PFSK-1 (cell line): Measurements from ENCODE around the gene USP50.

Experiments
- FOXP2 ChIP-seq: optimal IDR thresholded peaks from 2 replicates; pipeline ENCODE3; 2011; ENCODE audit warnings: borderline replicate concordance, control low read depth, inconsistent platforms; ENCODE audit not compliant: insufficient read depth; ENCODE audit errors: extremely low read length, extremely low read depth
- POLR2AphosphoS5 ChIP-seq: IDR thresholded peaks from 2 replicates; pipeline ENCODE4 v1.6.1; 2012; ENCODE audit warnings: low read depth, mild to moderate bottlenecking, control low read depth, low read length, moderate library complexity
- SIN3A ChIP-seq: IDR thresholded peaks from 2 replicates; pipeline ENCODE4 v1.6.1; 2012; ENCODE audit warnings: mild to moderate bottlenecking, low read length, moderate library complexity, borderline replicate concordance; ENCODE audit not compliant: insufficient read depth
- TAF1 ChIP-seq: IDR thresholded peaks from 2 replicates; pipeline ENCODE4 v1.6.1; 2012; ENCODE audit warnings: low read length, control low read depth, borderline replicate concordance; ENCODE audit not compliant: insufficient read depth
- TF ChIP-seq, protein P1 (sequence below), 2 experiments: IDR thresholded peaks; 2 replicates each; pipeline versions ENCODE4 v1.6.1 to v1.8.0; 2011 to 2012; ENCODE audit warnings: low read depth in 2 of 2, low read length in 2 of 2, control low read depth in 1 of 2, inconsistent platforms in 1 of 2, mild to moderate bottlenecking in 1 of 2, moderate library complexity in 1 of 2; ENCODE audit not compliant: insufficient read depth in 1 of 2

The USP50 gene

DNA sequence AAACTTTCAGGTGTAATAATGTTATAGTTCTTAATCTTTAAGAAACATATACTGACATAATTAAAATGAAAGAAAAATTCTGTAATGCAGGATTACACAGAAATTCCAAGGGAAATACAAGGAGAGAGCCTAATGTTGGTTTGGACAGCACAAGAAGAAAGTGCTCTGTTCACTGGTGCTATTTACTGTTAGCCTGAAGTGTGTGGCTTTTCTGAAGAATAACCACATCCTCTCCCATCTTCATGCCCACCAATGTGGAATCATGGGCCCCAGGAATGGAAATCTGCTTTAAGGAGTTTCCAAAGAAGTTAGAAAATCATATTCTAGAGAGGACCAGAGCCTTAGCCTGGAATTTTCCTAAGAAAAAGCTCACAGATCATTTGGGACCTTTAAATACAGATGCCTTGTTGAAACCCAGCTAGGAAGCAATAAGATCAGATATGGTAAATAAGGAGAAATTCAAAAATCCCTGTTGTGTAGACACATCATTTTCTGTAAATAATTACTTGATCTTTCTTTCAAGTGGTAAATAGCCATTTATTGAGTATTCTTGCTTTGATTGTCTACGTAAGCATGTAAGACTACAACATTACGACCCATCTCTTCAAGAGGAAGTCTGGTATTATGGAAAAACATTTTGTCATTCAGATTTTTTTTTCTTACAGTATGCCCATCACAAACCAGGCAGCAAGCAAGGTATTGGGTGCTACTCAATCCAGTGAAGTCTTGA is 10.3 kb upstream of the USP50 start:
- TF ChIP-seq POLR2AphosphoS5, result no peak
- no peak for TF ChIP-seq TAF1
- TF ChIP-seq, protein P1, sequence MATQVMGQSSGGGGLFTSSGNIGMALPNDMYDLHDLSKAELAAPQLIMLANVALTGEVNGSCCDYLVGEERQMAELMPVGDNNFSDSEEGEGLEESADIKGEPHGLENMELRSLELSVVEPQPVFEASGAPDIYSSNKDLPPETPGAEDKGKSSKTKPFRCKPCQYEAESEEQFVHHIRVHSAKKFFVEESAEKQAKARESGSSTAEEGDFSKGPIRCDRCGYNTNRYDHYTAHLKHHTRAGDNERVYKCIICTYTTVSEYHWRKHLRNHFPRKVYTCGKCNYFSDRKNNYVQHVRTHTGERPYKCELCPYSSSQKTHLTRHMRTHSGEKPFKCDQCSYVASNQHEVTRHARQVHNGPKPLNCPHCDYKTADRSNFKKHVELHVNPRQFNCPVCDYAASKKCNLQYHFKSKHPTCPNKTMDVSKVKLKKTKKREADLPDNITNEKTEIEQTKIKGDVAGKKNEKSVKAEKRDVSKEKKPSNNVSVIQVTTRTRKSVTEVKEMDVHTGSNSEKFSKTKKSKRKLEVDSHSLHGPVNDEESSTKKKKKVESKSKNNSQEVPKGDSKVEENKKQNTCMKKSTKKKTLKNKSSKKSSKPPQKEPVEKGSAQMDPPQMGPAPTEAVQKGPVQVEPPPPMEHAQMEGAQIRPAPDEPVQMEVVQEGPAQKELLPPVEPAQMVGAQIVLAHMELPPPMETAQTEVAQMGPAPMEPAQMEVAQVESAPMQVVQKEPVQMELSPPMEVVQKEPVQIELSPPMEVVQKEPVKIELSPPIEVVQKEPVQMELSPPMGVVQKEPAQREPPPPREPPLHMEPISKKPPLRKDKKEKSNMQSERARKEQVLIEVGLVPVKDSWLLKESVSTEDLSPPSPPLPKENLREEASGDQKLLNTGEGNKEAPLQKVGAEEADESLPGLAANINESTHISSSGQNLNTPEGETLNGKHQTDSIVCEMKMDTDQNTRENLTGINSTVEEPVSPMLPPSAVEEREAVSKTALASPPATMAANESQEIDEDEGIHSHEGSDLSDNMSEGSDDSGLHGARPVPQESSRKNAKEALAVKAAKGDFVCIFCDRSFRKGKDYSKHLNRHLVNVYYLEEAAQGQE (IDR thresholded peaks at IDR 0.05; ENCODE audit: insufficient read depth in 1 of 2, low read depth in 2 of 2, low read length in 2 of 2), result no peak
- no peak for TF ChIP-seq SIN3A
- TF ChIP-seq FOXP2, result no peak

DNA sequence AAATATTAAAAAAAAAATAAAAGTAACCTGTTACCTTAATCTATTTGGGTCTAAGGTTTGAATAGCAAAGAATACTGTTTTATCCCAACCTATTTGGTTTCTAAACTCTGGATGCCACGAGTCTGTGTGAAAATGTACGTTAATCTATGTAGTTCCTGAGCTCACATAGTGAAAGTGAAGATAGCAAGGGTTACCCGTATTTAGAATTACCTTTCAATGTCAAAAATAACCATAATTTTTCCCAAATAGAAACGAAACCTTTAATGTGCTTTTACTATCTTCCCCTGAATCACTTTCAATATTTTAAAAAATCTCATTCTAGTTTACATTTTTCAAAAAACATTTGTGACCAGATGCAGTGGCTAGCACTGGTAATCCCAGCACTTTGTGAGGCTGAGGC is 5.8 kb upstream of the USP50 start:
- TF ChIP-seq POLR2AphosphoS5, result no peak
- TF ChIP-seq TAF1, result no peak
- TF ChIP-seq FOXP2, result no peak
- TF ChIP-seq SIN3A, result no peak
- TF ChIP-seq, protein P1 (IDR thresholded peaks at IDR 0.05; ENCODE audit: insufficient read depth in 1 of 2, low read depth in 2 of 2, low read length in 2 of 2), result no peak

DNA sequence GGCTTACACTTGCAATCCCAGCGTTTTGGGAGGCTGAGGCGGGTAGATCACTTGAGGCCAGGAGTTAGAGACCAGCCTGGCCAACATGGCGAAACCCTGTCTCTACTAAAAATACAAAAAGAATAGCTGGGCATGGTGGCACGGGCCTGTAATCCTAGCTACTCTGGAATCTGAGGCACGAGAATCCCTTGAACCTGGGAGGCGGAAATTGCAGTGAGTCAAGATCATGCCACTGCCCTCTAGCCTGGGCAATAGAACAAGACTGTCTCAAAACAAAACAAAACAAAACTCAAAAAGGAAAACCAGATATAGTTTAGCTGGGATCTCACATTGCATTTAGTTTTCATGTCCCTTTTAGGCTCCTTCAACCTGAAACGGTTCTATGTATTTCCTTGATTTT is 2.9 kb upstream of the USP50 start:
- no peak for TF ChIP-seq SIN3A
- TF ChIP-seq FOXP2, result no peak
- TF ChIP-seq, protein P1 (IDR thresholded peaks at IDR 0.05; ENCODE audit: insufficient read depth in 1 of 2, low read depth in 2 of 2, low read length in 2 of 2), result no peak
- TF ChIP-seq TAF1, result no peak
- TF ChIP-seq POLR2AphosphoS5, result no peak

DNA sequence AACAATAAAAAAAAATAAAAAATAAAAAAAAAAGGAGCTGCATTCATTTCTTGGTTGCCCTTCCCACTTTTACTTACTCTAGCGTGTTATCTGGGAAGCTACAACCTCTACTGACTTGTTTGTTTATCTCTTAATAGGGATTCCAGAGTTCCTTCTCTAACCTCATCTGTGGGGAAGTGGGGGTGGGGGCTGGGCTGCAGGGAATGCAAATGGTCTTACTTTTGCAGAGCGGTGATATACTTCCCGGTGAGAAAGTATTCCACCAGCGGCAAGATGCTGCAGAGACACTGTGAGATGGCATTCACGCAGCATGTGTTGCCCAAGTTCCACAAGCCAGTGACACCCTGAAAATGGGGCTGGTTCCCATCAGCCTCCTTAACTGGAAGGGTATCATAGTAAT is 2.1 kb downstream of the USP50 start:
- TF ChIP-seq SIN3A (no peak), FOXP2 (no peak), POLR2AphosphoS5 (no peak), TAF1 (no peak)
- TF ChIP-seq, protein P1 (IDR thresholded peaks at IDR 0.05; ENCODE audit: insufficient read depth in 1 of 2, low read depth in 2 of 2, low read length in 2 of 2), result no peak

DNA sequence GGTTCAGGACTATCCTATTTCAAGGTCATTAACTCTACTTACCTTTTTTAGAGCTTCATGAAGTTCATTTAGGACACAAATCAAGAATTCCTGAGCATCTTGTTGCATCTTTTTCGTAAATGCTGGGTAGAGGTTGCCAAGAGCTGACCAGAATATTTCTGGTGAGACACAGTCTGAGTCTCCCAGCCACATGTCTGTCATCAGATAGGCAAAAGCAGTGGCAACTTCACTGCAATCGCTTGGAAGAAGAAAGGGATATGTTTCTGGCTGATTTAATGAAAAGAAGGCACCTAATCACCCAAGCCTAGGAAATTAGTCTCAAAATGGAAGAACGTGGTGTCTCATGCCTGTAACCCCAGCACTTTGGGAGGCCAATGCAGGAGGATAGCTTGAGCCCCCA is 2.9 kb downstream of the USP50 start:
- TF ChIP-seq POLR2AphosphoS5 (no peak), SIN3A (no peak), FOXP2 (no peak), TAF1 (no peak)
- TF ChIP-seq, protein P1 (IDR thresholded peaks at IDR 0.05; ENCODE audit: insufficient read depth in 1 of 2, low read depth in 2 of 2, low read length in 2 of 2), result no peak
